ENCODE data around the gene OR8K5. TPM values are rescaled to one million over a fixed set of nuclear protein-coding genes. Genes with fewer than 3 reads are reported as not detected.
"Not testable (repeated sequence)": the region's sequence is repeated elsewhere in the genome, so short reads cannot be mapped to it uniquely, and the experiment has no call there.

OR8K5 gene
- total RNA-seq, result not detected
- long read RNA-seq, result 0 reads

- DNase-seq, result no peak
- ATAC-seq, result no peak
- intact Hi-C loops (cut with DNase I), result no loop called here
Observed at GRCh38 chr11:56160217-56160616, at the start of gene OR8K5. OR8K5 (minus strand) TSS chr11:56160317; CDS start chr11:56160317, 0 bp downstream.

GRCh38 chr11:56207790-56208189 is 47.7 kb upstream of the OR8K5 start:
- no peak for ATAC-seq
- no peak for DNase-seq
- intact Hi-C loops (cut with DNase I), result no loop called here

GRCh38 chr11:56197367-56197766 is 37.2 kb upstream of the OR8K5 start:
- intact Hi-C loops (cut with DNase I), result no loop called here
- ATAC-seq (no peak), DNase-seq (no peak)

- no peak for ATAC-seq
- no peak for DNase-seq
- intact Hi-C loops (cut with DNase I), result no loop called here
Observed at GRCh38 chr11:56196705-56197104, 36.6 kb upstream of the OR8K5 start.

- intact Hi-C loops (cut with DNase I), result no loop called here
- no peak for DNase-seq
- ATAC-seq, result no peak
Observed at GRCh38 chr11:56188602-56189001, 28.5 kb upstream of the OR8K5 start.

GRCh38 chr11:56183459-56183858 is 23.3 kb upstream of the OR8K5 start:
- intact Hi-C loops (cut with DNase I), result no loop called here
- ATAC-seq, result no peak
- DNase-seq, result no peak

GRCh38 chr11:56176318-56176717 is 16.2 kb upstream of the OR8K5 start, which contains the start of gene OR5J2:
OR5J2 (plus strand) TSS chr11:56176618; CDS start chr11:56176618, 0 bp downstream.
- ATAC-seq (no peak), DNase-seq (no peak)
- intact Hi-C loops (cut with DNase I), result no loop called here

- DNase-seq, result no peak
- ATAC-seq, result no peak
- intact Hi-C loops (cut with DNase I), result no loop called here
Observed at GRCh38 chr11:56172256-56172830, 12.2 kb upstream of the OR8K5 start.

GRCh38 chr11:56163804-56164203 is 3.7 kb upstream of the OR8K5 start:
- intact Hi-C loops (cut with DNase I), result no loop called here

GRCh38 chr11:56152333-56152732 is 7.8 kb downstream of the OR8K5 start:
- intact Hi-C loops (cut with DNase I), result no loop called here
- ATAC-seq (no peak), DNase-seq (no peak)

More at GRCh38 chr11:56163804-56164203, 3.7 kb upstream of the OR8K5 start:
- DNase-seq (no peak), ATAC-seq (no peak)

GRCh38 chr11:56151376-56151775 is 8.7 kb downstream of the OR8K5 start:
- ATAC-seq (no peak), DNase-seq (no peak)
- intact Hi-C loops (cut with DNase I), result no loop called here

GRCh38 chr11:56143681-56144080 is 16.4 kb downstream of the OR8K5 start:
- DNase-seq; intact Hi-C loops (cut with DNase I); ATAC-seq: not testable (repeated sequence)

GRCh38 chr11:56140151-56140661 is 19.9 kb downstream of the OR8K5 start, which contains the start of gene OR8J3:
OR8J3 (minus strand) TSS chr11:56140201; CDS start chr11:56137718, 2,483 bp downstream.
- DNase-seq, result no peak
- intact Hi-C loops (cut with DNase I), result no loop called here
- no peak for ATAC-seq

- DNase-seq, result no peak
- intact Hi-C loops (cut with DNase I), result no loop called here
- no peak for ATAC-seq
Observed at GRCh38 chr11:56122073-56122472, 38.0 kb downstream of the OR8K5 start, which contains the start of gene OR8H3. OR8H3 (plus strand) TSS chr11:56122373; CDS start chr11:56122373, 0 bp downstream.

Other genes starting within 250 kb of the OR8K5 start
- gene OR5W2, start 245.7 kb downstream of the OR8K5 start, total RNA-seq, result not detected
- not detected for gene OR5I1, start 223.9 kb downstream of the OR8K5 start, total RNA-seq
- not detected for gene OR10AG1, start 190.4 kb downstream of the OR8K5 start, total RNA-seq
- not detected for gene OR5F1, start 165.7 kb downstream of the OR8K5 start, total RNA-seq
- not detected for gene OR5AS1, start 132.7 kb downstream of the OR8K5 start, total RNA-seq
- not detected for gene OR8I2, start 67.0 kb downstream of the OR8K5 start, total RNA-seq
- gene OR8H2, start 56.6 kb downstream of the OR8K5 start, total RNA-seq, result not detected
- gene OR8H3, start 37.9 kb downstream of the OR8K5 start, total RNA-seq, result not detected
- not detected for gene OR8J3, start 20.1 kb downstream of the OR8K5 start, total RNA-seq
- gene OR5J2, start 16.3 kb upstream of the OR8K5 start, total RNA-seq, result not detected
- not detected for gene OR5T2, start 73.9 kb upstream of the OR8K5 start, total RNA-seq
- gene OR5T3, start 91.9 kb upstream of the OR8K5 start, total RNA-seq, result not detected
- not detected for gene OR5T1, start 113.8 kb upstream of the OR8K5 start, total RNA-seq
- not detected for gene OR8H1, start 131.9 kb upstream of the OR8K5 start, total RNA-seq
- not detected for gene OR8K3, start 154.8 kb upstream of the OR8K5 start, total RNA-seq
- not detected for gene OR8K1, start 185.7 kb upstream of the OR8K5 start, total RNA-seq
- not detected for gene OR8J1, start 194.0 kb upstream of the OR8K5 start, total RNA-seq
- gene OR8U1, start 215.3 kb upstream of the OR8K5 start, total RNA-seq, result not detected

Data from left cardiac atrium (tissue), 4 donors.